ENCODE measurements around the gene DPH6.

- TF ChIP-seq CTCF (IDR thresholded peaks at IDR 0.05 in 4 of 5, conservative IDR thresholded peaks at IDR 0.05 in 1 of 5), result no peak
- no peak for TF ChIP-seq POLR2A (IDR thresholded peaks at IDR 0.05)
Measured at GRCh38 chr15:35443376-35443775, 102.6 kb downstream of the DPH6 start.
